Spleen (tissue), 11 donors: ENCODE results near the gene DNAJC1. TPM values are rescaled to one million over a fixed set of nuclear protein-coding genes. Genes with fewer than 3 reads are reported as not detected.

ENCODE experiments used
- DNase-seq: peaks from one replicate; pipeline ENCODE4 v3.0.0-alpha.2; 2020
- H3K27ac ChIP-seq, 8 donors: fragments of 200-600 bp; sonication (generic) in 7 of 8; 1 replicate in 4 of 8; 2 replicates in 4 of 8; pipeline versions ENCODE4 v1.5.0 to v1.8.0; 2016 to 2021; ENCODE audit warnings: inconsistent platforms in 4 of 8, mild to moderate bottlenecking in 4 of 8, moderate library complexity in 1 of 8
- H3K27me3 ChIP-seq, 7 donors: fragments of 200-600 bp; sonication (generic) in 6 of 7; replicated peaks in 1 of 7; 1 replicate in 4 of 7; 2 replicates in 3 of 7; pipeline versions ENCODE4 v1.5.0 to v1.8.0; 2016 to 2021; ENCODE audit warnings: inconsistent platforms in 3 of 7, mild to moderate bottlenecking in 1 of 7
- H3K36me3 ChIP-seq, 6 donors: fragments of 200-600 bp; sonication (generic) in 5 of 6; 1 replicate in 4 of 6; 2 replicates in 2 of 6; pipeline versions ENCODE4 v1.5.0 to v1.8.0; 2016 to 2021; ENCODE audit warnings: inconsistent platforms in 2 of 6
- H3K4me1 ChIP-seq, 6 donors: fragments of 200-600 bp; sonication (generic) in 5 of 6; 1 replicate in 3 of 6; 2 replicates in 3 of 6; pipeline versions ENCODE4 v1.5.0 to v1.8.0; 2016 to 2021; ENCODE audit warnings: inconsistent platforms in 3 of 6
- H3K4me3 ChIP-seq, 8 donors: fragments of 200-600 bp; sonication (generic) in 7 of 8; 1 replicate in 4 of 8; 2 replicates in 4 of 8; pipeline versions ENCODE4 v1.5.0 to v1.8.0; 2016 to 2021; ENCODE audit warnings: inconsistent platforms in 4 of 8, mild to moderate bottlenecking in 4 of 8, moderate library complexity in 2 of 8
- H3K9me3 ChIP-seq, 8 donors: fragments of 200-600 bp; sonication (generic) in 7 of 8; 1 replicate in 4 of 8; 2 replicates in 4 of 8; pipeline versions ENCODE4 v1.5.0 to v1.8.0; 2016 to 2021; ENCODE audit warnings: inconsistent platforms in 4 of 8
- POLR2A ChIP-seq, 3 donors: fragments of 450-650 bp; IDR thresholded peaks; one replicate each; pipeline ENCODE4 v1.5.1; 2017; ENCODE audit warnings: antibody characterized with exemption in 3 of 3, mild to moderate bottlenecking in 1 of 3
- POLR2AphosphoS5 ChIP-seq, 3 donors: sonication (generic); formaldehyde crosslinking; IDR thresholded peaks; one replicate each; pipeline ENCODE4 v1.5.1; 2017; ENCODE audit warnings: antibody characterized with exemption in 3 of 3
- WGBS, 5 donors: extraction: QIAGEN DNeasy Blood & Tissue Kit in 3 of 5; methylation state at CpG; one replicate each; pipeline versions ENCODE4 v1.1.5 to v1.1.7; 2013 to 2018; 5-methylcytosine and 5-hydroxymethylcytosine counted together
- intact Hi-C: fragments of 100-400 bp; cut with DNase I; formaldehyde crosslinking; loops from one replicate; pipeline ENCODE4 v1.15.0; 2023; ENCODE audit warnings: low total_unique reads
- polyA plus RNA-seq, 3 donors: library from polyadenylated mRNA; stranded (reverse); fragments of 200-250 nt; gene quantifications; one replicate each; pipeline ENCODE4 v1.2.1, GENCODE V29; 2013
- total RNA-seq, 7 donors: library from RNA; depleted of rRNA in 3 of 7; stranded (reverse); fragments of >200 nt in 3 of 7; fragmentation: NEBNext Ultra II Directional in 4 of 7; extraction: Animal tissue kit (Norgen Biotek cat#: 25700) in 4 of 7; gene quantifications; one replicate each; pipeline versions ENCODE4 v1.1.0 to v1.2.1, GENCODE V29; 2016 to 2021
- TF ChIP-seq, protein P1 (sequence below), 11 experiments: fragments of 200-600 bp in 7 of 11; fragments of 450-650 bp in 4 of 11; sonication (generic) in 4 of 11; IDR thresholded peaks in 8 of 11; conservative IDR thresholded peaks in 3 of 11; 1 replicate in 7 of 11; 2 replicates in 4 of 11; pipeline versions ENCODE4 v1.4.0 to v1.8.0; 2016 to 2021; ENCODE audit warnings: antibody characterized with exemption in 11 of 11, inconsistent platforms in 4 of 11, mild to moderate bottlenecking in 1 of 11
- donor health status: healthy with polysubstance abuse.
- donor health status: DM: no; HTN: no; CAD: no; lungs with moderate emphysema.
- donor health status: DM: no; HTN: no; CAD: no.
- donor health status: Bipolar disorder and iron deficiency.
- donor health status: healthy.
- donor health status: DM: no; HTN: no; CAD: no.
- donor health status: DM: yes; HTN: yes; CAD: no.

The DNAJC1 gene
- total and polyA plus RNA-seq, 10 donors = 8.1 to 96.4 (median 22.5) TPM

DNA sequence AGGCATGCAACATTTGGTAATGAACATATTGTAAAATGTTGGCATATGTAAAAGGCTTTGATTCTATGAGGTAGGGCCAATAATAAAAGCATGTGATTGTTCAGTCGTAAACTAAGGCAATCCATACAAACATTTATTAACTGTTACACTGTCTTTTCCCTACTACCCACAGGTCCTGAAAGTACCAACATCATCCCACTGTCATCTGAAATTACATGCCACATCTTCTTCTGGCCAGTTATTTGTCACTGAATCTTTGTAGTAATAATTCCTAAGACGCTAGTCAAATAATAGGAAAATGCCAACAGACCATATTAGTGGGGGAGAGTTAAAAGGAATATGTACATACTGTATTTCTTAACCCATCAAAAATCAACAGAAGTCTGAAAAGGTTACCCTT is 27.2 kb downstream of the DNAJC1 start:
- Histone ChIP-seq H3K27me3 (no peaks in the 10 kb centered on the region), H3K27ac (no peak overlapping the region), H3K4me1 (peaks cover 0 to 18% (median 6%) of the 10 kb centered on the region in 6 donors), H3K4me3 (no peak overlapping the region), H3K36me3 (no peaks in the 10 kb centered on the region), H3K9me3 (no peaks in the 10 kb centered on the region)
- DNase-seq = no peak
- 94 to 99% (median 98%) methylated on average over 2 of the region's 2 CpGs for WGBS, 5 donors
- TF ChIP-seq, protein P1, sequence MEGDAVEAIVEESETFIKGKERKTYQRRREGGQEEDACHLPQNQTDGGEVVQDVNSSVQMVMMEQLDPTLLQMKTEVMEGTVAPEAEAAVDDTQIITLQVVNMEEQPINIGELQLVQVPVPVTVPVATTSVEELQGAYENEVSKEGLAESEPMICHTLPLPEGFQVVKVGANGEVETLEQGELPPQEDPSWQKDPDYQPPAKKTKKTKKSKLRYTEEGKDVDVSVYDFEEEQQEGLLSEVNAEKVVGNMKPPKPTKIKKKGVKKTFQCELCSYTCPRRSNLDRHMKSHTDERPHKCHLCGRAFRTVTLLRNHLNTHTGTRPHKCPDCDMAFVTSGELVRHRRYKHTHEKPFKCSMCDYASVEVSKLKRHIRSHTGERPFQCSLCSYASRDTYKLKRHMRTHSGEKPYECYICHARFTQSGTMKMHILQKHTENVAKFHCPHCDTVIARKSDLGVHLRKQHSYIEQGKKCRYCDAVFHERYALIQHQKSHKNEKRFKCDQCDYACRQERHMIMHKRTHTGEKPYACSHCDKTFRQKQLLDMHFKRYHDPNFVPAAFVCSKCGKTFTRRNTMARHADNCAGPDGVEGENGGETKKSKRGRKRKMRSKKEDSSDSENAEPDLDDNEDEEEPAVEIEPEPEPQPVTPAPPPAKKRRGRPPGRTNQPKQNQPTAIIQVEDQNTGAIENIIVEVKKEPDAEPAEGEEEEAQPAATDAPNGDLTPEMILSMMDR (IDR thresholded peaks at IDR 0.05 in 8 of 11, conservative IDR thresholded peaks at IDR 0.05 in 3 of 11) = no peak
- TF ChIP-seq POLR2AphosphoS5 (IDR thresholded peaks at IDR 0.05) (no peak), POLR2A (IDR thresholded peaks at IDR 0.05) (no peak)
- intact Hi-C loops = no loop called here

DNA sequence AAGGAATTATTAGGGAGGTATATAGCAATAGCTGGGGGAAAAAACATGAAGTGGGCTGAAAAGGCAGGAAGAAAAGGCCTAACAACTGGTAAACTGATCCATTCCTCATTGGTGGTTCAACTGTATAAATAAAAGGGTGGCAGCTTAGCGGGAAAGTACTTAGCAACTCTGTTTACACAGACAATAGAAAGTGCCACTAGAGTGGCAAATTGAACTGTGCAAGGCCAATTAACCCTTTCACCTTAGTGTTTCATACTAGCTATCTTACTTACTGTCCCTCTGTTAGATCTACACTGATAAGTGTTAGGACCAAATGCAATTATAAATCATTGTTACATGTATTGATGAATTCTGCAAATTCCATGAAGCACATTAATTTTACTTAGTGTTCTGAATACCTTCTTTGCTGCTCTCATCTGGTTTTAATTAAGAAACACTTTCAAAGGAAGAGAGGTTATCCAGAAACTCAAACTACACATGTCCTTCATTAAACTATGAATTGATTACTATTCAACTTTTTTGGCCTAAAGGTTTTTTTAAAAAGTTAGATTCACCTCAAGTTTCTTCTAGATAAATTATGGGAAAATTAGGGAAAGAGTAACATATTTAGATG is 28.0 kb downstream of the DNAJC1 start:
- H3K36me3 ChIP-seq = no peaks in the 10 kb centered on the region
- WGBS, 5 donors = 76 to 97% (median 91%) methylated on average over 1 of the region's 1 CpG
- H3K4me1 ChIP-seq = peaks cover 0 to 21% (median 6%) of the 10 kb centered on the region in 6 donors
- H3K27me3 ChIP-seq = no peaks in the 10 kb centered on the region
- H3K4me3 ChIP-seq = no peak overlapping the region
- H3K9me3 ChIP-seq = no peaks in the 10 kb centered on the region
- DNase-seq = no peak
- H3K27ac ChIP-seq = no peak overlapping the region
- intact Hi-C loops = no loop called here
- TF ChIP-seq POLR2A (IDR thresholded peaks at IDR 0.05) (no peak), POLR2AphosphoS5 (IDR thresholded peaks at IDR 0.05) (no peak)
- TF ChIP-seq, protein P1 (IDR thresholded peaks at IDR 0.05 in 8 of 11, conservative IDR thresholded peaks at IDR 0.05 in 3 of 11) = no peak

DNA sequence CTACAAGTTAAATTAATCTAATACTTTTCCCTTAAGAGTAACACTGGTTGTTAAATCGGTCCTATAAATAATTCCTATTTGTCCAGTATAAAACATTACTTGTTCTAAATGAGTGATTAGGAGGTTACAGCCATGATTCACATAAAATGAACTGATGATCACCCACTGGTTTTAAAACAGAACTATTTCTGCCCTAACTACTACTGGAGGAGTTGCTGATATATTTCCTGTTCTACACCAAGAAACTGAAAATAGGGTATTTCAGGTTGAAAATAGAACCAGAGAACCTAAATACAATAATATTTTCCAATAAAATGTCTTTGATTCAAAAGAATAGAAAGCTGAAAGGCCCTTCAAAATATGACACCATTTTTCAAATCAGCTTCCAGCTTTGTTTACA is 30.9 kb downstream of the DNAJC1 start:
- 85 to 93% (median 86%) methylated on average over 1 of the region's 1 CpG for WGBS, 5 donors
- intact Hi-C loops = no loop called here
- Histone ChIP-seq H3K4me3 (no peak overlapping the region), H3K27me3 (no peaks in the 10 kb centered on the region), H3K9me3 (no peaks in the 10 kb centered on the region), H3K36me3 (no peaks in the 10 kb centered on the region), H3K4me1 (peaks cover 0 to 18% (median 6%) of the 10 kb centered on the region in 6 donors), H3K27ac (no peak overlapping the region)
- no peak for TF ChIP-seq POLR2AphosphoS5 (IDR thresholded peaks at IDR 0.05)
- TF ChIP-seq, protein P1 (IDR thresholded peaks at IDR 0.05 in 8 of 11, conservative IDR thresholded peaks at IDR 0.05 in 3 of 11) = no peak
- no peak for DNase-seq

DNA sequence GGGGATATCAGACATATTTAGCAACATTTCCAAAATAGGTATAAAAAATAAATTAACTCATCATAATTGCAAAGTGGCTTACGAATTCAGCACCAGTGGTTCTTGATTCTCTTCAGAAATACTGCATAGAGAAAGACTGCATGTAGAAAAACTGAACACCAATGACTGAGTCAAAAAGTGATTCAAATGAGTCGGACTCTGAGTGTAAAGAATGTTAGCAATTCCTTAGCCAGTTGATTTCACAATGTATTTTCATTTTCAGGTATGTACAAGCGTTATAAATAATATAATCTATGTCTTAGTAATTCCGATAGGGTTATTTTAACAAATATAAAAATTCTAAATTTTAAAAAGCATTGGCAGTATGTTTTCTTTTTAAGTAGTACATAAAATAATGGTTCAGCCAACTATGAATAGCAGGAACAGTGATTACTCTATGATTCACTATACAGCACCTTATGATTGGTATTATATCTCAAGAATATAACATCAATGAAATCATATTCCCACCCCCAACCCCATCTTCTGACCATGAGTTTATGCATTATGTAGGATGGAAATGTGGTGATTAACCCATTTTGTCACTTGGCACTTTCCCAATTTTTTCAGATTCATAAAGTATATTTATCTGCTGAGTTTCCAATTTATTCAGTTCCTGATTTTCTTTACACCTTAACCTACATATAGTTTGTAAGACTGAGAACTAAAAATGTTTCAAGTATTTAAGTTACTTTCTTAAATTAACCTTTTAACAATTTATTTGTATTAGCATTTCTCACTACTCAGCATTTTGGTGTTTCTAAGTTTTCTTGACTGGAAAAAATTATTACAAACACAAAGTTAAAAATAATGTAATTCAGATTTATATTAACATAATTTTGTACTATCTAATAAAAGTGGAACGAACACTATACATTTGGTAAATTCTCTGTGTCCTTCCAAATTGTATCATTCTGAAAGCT is 33.9 kb downstream of the DNAJC1 start:
- peaks cover 0 to 16% (median 6%) of the 10 kb centered on the region in 6 donors for H3K4me1 ChIP-seq
- no peak for DNase-seq
- no peak overlapping the region for H3K4me3 ChIP-seq
- no peak overlapping the region for H3K27ac ChIP-seq
- WGBS, 5 donors = 89 to 95% (median 93%) methylated on average over 5 of the region's 5 CpGs
- intact Hi-C loops = no loop called here
- TF ChIP-seq, protein P1 (IDR thresholded peaks at IDR 0.05 in 8 of 11, conservative IDR thresholded peaks at IDR 0.05 in 3 of 11) = no peak
- no peak for TF ChIP-seq POLR2A (IDR thresholded peaks at IDR 0.05)
- TF ChIP-seq POLR2AphosphoS5 (IDR thresholded peaks at IDR 0.05) = no peak
- H3K9me3 ChIP-seq = peaks cover 0 to 14% (median 7%) of the 10 kb centered on the region in 8 donors
- H3K36me3 ChIP-seq = no peaks in the 10 kb centered on the region
- no peaks in the 10 kb centered on the region for H3K27me3 ChIP-seq
